Measurements from ENCODE around the gene SBNO2.

The SBNO2 gene

DNA sequence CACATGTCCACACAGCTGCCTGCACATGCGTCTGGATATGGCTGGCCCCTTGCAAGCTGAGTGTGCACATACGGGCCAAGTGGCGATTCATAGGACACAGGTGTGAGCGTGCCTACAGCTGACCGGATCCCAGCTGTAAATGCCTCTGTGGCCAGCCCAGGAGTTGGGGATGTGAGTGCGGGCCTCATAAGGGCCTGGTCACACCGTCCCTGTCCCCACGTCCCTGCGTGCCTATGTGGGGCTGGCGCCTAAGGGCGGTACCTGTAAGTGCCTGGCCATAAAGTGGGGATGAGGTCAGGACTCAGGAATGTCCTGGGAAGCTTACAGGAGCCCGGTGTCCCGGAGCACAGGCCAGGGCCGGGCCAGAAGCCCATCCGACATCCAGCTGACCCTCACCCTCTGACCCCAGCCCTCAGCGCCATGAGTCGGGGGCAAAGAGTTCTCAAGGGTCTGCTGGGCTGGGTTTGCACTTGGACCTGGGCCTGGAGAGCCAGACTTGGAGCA is 108.4 kb downstream of the SBNO2 start:
- H3K9me2 ChIP-seq (replicated peaks; ENCODE audit: insufficient read depth, low read length): no peaks in the 10 kb centered on the region
- H3F3A ChIP-seq (ENCODE audit: insufficient read depth, low read length): peaks cover 60% of the 10 kb centered on the region
- no peak overlapping the region for H2AFZ ChIP-seq (ENCODE audit: low read length)
- no peaks in the 10 kb centered on the region for H3K27me3 ChIP-seq (replicated peaks; ENCODE audit: insufficient read depth, low read length)
- H3K79me2 ChIP-seq (ENCODE audit: low read length): peaks cover 41% of the 10 kb centered on the region
- H3K9ac ChIP-seq (ENCODE audit: low read length): no peak overlapping the region
- no peaks in the 10 kb centered on the region for H3K9me3 ChIP-seq (replicated peaks; ENCODE audit: insufficient read depth, low read length)
- H3K4me3 ChIP-seq (ENCODE audit: low read length): no peak overlapping the region
- H4K20me1 ChIP-seq (ENCODE audit: insufficient read depth, low read length): no peaks in the 10 kb centered on the region
- TF ChIP-seq EZH2phosphoT487 (IDR thresholded peaks at IDR 0.05; ENCODE audit: low read length): no peak
- TF ChIP-seq, protein P1, sequence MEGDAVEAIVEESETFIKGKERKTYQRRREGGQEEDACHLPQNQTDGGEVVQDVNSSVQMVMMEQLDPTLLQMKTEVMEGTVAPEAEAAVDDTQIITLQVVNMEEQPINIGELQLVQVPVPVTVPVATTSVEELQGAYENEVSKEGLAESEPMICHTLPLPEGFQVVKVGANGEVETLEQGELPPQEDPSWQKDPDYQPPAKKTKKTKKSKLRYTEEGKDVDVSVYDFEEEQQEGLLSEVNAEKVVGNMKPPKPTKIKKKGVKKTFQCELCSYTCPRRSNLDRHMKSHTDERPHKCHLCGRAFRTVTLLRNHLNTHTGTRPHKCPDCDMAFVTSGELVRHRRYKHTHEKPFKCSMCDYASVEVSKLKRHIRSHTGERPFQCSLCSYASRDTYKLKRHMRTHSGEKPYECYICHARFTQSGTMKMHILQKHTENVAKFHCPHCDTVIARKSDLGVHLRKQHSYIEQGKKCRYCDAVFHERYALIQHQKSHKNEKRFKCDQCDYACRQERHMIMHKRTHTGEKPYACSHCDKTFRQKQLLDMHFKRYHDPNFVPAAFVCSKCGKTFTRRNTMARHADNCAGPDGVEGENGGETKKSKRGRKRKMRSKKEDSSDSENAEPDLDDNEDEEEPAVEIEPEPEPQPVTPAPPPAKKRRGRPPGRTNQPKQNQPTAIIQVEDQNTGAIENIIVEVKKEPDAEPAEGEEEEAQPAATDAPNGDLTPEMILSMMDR (IDR thresholded peaks at IDR 0.05; ENCODE audit: low read length): no peak
- TF ChIP-seq EZH2 (optimal IDR thresholded peaks at IDR 0.05; ENCODE audit: low read depth, low read length): no peak
- H3K27ac ChIP-seq (ENCODE audit: low read length): no peak overlapping the region
- H3K36me3 ChIP-seq (replicated peaks; ENCODE audit: insufficient read depth, low read length): 0 out of 2 replicates have a peak, but pooled peaks cover 1% of the 10 kb centered on the region
- no peak overlapping the region for H3K4me2 ChIP-seq (ENCODE audit: low read depth, low read length)
- H3K4me1 ChIP-seq (ENCODE audit: low read length): peaks cover 22% of the 10 kb centered on the region
- no peak for DNase-seq

DNA sequence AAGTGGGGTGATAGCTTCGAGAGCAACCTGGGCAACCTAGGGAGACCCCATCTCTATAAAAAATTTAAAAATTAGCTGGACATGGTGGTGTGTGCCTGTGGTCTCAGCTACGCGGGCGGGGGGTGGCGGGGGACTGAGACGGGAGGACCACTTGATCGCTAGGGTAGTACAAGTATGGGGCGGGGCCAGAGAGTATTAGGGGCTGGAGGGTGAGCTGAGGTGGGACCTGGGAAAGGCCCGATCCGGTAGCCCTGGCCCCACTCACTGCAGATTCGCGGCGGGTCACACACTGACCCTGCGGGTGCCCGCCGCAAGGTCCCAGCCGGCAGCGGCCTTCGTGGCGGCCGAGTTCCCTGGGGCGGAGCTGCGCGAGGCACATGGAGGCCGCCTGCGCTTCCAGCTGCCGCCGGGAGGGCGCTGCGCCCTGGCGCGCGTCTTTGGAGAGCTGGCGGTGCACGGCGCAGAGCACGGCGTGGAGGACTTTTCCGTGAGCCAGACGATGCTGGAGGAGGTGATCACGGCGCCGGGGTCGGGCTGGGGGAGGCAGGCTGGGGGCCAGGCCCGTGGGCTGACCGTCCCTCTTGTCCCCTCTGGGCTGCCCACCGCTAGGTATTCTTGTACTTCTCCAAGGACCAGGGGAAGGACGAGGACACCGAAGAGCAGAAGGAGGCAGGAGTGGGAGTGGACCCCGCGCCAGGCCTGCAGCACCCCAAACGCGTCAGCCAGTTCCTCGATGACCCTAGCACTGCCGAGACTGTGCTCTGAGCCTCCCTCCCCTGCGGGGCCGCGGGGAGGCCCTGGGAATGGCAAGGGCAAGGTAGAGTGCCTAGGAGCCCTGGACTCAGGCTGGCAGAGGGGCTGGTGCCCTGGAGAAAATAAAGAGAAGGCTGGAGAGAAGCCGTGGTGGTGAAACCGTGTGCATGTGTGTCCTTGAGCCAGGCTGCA is 109.1 kb downstream of the SBNO2 start:
- H3K36me3 ChIP-seq (replicated peaks; ENCODE audit: insufficient read depth, low read length): no peaks in the 10 kb centered on the region
- peak overlapping the region; percentile 22; the same call in 1 of the 2 replicates for H2AFZ ChIP-seq (ENCODE audit: low read length)
- H3K27ac ChIP-seq (ENCODE audit: low read length): no peak overlapping the region
- H3K9me2 ChIP-seq (replicated peaks; ENCODE audit: insufficient read depth, low read length): no peaks in the 10 kb centered on the region
- no peak for TF ChIP-seq EZH2 (optimal IDR thresholded peaks at IDR 0.05; ENCODE audit: low read depth, low read length)
- TF ChIP-seq, protein P1 (IDR thresholded peaks at IDR 0.05; ENCODE audit: low read length): peak; percentile 85
- H3K9ac ChIP-seq (ENCODE audit: low read length): no peak overlapping the region
- no peaks in the 10 kb centered on the region for H4K20me1 ChIP-seq (ENCODE audit: insufficient read depth, low read length)
- H3K27me3 ChIP-seq (replicated peaks; ENCODE audit: insufficient read depth, low read length): no peaks in the 10 kb centered on the region
- peaks cover 22% of the 10 kb centered on the region for H3K4me1 ChIP-seq (ENCODE audit: low read length)
- H3K4me3 ChIP-seq (ENCODE audit: low read length): no peak overlapping the region
- peaks cover 59% of the 10 kb centered on the region for H3F3A ChIP-seq (ENCODE audit: insufficient read depth, low read length)
- peaks cover 34% of the 10 kb centered on the region for H3K79me2 ChIP-seq (ENCODE audit: low read length)
- peak overlapping the region; percentile 46; the same call in 1 of the 2 replicates for H3K4me2 ChIP-seq (ENCODE audit: low read depth, low read length)
- H3K9me3 ChIP-seq (replicated peaks; ENCODE audit: insufficient read depth, low read length): no peaks in the 10 kb centered on the region
- peak; percentile 83 for DNase-seq

DNA sequence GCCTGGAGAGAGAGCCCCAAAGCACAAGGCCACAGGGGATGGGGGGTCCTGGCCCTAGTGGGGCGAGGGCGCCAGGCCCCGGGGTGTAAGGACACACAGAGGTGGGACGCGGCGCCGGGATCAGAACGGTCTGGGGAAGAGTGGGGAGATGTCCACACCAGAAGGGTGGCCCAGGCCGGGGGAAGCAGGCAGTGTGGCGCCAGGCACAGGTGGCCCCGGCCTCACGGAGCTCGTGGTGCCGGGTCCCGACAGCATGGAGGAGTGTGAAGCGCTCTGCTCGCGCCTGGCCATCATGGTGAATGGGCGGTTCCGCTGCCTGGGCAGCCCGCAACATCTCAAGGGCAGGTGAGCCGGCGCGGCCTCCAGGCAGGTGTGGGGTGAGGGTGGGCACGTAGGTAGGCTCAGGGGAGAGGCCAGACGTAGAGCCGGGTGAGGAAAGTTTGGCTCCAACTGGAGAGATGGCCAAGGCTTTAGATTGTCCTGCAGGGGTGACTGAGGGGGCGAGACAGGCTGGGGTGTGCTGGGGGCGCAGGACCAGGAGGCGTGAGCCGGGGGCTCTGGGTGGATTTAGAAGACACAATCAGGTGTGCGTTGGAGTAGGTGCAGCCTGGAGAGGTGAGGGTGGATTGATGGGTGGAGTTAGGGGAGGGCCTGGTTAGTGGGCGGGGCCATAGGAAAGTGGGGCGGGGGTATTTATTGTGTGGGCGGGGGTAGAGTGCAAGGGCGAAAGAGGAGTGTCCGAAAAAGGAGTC is 110.0 kb downstream of the SBNO2 start:
- H3K9ac ChIP-seq (ENCODE audit: low read length): no peak overlapping the region
- peak overlapping the region; percentile 46; the same call in 1 of the 2 replicates for H3K4me2 ChIP-seq (ENCODE audit: low read depth, low read length)
- peaks cover 51% of the 10 kb centered on the region for H3F3A ChIP-seq (ENCODE audit: insufficient read depth, low read length)
- DNase-seq: no peak
- H2AFZ ChIP-seq (ENCODE audit: low read length): no peak overlapping the region
- no peaks in the 10 kb centered on the region for H3K9me3 ChIP-seq (replicated peaks; ENCODE audit: insufficient read depth, low read length)
- H3K79me2 ChIP-seq (ENCODE audit: low read length): peaks cover 25% of the 10 kb centered on the region
- no peak overlapping the region for H3K27ac ChIP-seq (ENCODE audit: low read length)
- no peaks in the 10 kb centered on the region for H3K36me3 ChIP-seq (replicated peaks; ENCODE audit: insufficient read depth, low read length)
- no peaks in the 10 kb centered on the region for H3K9me2 ChIP-seq (replicated peaks; ENCODE audit: insufficient read depth, low read length)
- H3K27me3 ChIP-seq (replicated peaks; ENCODE audit: insufficient read depth, low read length): no peaks in the 10 kb centered on the region
- no peak overlapping the region for H3K4me3 ChIP-seq (ENCODE audit: low read length)
- TF ChIP-seq EZH2phosphoT487 (IDR thresholded peaks at IDR 0.05; ENCODE audit: low read length) (no peak), EZH2 (optimal IDR thresholded peaks at IDR 0.05; ENCODE audit: low read depth, low read length) (no peak)
- TF ChIP-seq, protein P1 (IDR thresholded peaks at IDR 0.05; ENCODE audit: low read length): no peak
- peaks cover 17% of the 10 kb centered on the region; the same call in 1 of the 2 replicates for H3K4me1 ChIP-seq (ENCODE audit: low read length)
- H4K20me1 ChIP-seq (ENCODE audit: insufficient read depth, low read length): no peaks in the 10 kb centered on the region
